ENCODE measurements around the gene TGFBR3. TPM values are rescaled to one million over a fixed set of nuclear protein-coding genes. Genes with fewer than 3 reads are reported as not detected.
A peak's percentile ranks its signal among the peaks of the same experiment; 100 is the strongest.

TGFBR3 gene
- total and polyA plus RNA-seq, 2 of the 8 experiments (the other 6 are each of a cell fraction or from before 2014, with no cell fraction given), result 2.0 to 6.1 TPM

DNA sequence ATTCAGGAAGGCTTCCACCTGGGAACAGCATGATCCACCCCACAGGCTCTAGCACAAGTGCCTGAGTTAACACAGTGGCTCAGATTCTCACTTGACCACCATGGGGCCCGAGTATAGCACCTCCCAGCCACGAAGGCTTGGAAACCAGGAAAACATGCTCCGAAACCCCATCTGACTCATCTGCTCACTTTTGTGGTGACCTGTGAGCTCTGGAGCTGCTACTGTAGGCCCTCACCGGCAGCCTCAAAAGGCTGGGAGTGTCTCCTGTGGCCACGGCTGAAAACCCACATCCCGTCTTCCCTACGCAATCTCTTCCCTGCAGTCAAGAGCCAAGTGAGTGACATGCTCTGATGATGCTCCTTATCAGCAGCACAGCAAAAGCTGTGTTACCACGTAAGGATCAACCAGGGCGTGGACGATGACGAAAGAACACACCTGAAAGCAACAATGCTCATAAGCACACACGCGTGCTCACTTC is 81.4 kb downstream of the TGFBR3 start:
- H3K79me2 ChIP-seq (ENCODE audit: control insufficient read depth in 1 of 2, insufficient read depth in 2 of 2, low read length in 2 of 2), result no peaks in the 10 kb centered on the region
- H2BK5ac ChIP-seq (ENCODE audit: low read depth, low read length), result no peak overlapping the region
- no peak overlapping the region for H3K56ac ChIP-seq (replicated peaks; ENCODE audit: insufficient read length, low read depth, low read length)
- no peak overlapping the region for H4K91ac ChIP-seq (replicated peaks; ENCODE audit: insufficient read length, low read length)
- H4K8ac ChIP-seq (ENCODE audit: extremely low read depth, insufficient read depth, low read length), result no peak overlapping the region
- FAIRE-seq, result no peak
- H3K4me1 ChIP-seq (replicated peaks in 1 of 4; ENCODE audit: control insufficient read depth in 3 of 4, insufficient read depth in 4 of 4, low read length in 3 of 4), result peaks cover 0 to 8% (median 0%) of the 10 kb centered on the region in 4 experiments; a peak in 2 of 7 replicates
- H4K5ac ChIP-seq (ENCODE audit: insufficient read length, low read depth, low read length), result no peak overlapping the region
- H2AFZ ChIP-seq (ENCODE audit: low read length), result no peak overlapping the region
- no peak overlapping the region for H3K4ac ChIP-seq (replicated peaks; ENCODE audit: insufficient read length, low read depth, low read length)
- WGBS, 2 experiments (ENCODE audit: extremely low coverage in 1 of 2, insufficient coverage in 1 of 2, insufficient read length in 1 of 2, insufficient replicate concordance in 2 of 2, low coverage in 1 of 2, low lambda C conversion rate in 2 of 2, missing lambda C conversion rate in 1 of 2), result 82% methylated on average over 13 of the region's 13 CpGs; no CpG with 5 or more reads in 1 of the 2 experiments
- H2AK5ac ChIP-seq (ENCODE audit: low read depth, low read length), result peak overlapping the region; percentile 68; the same call in 1 of the 2 replicates
- H3K36me3 ChIP-seq (ENCODE audit: control insufficient read depth in 2 of 4, insufficient read depth in 4 of 4, low read length in 3 of 4), result no peaks in the 10 kb centered on the region
- H2BK120ac ChIP-seq (replicated peaks; ENCODE audit: low read depth, low read length), result no peak overlapping the region
- no peak for TF ChIP-seq SUZ12 (IDR thresholded peaks at IDR 0.05; ENCODE audit: low read length)
- TF ChIP-seq JUN (IDR thresholded peaks at IDR 0.05; ENCODE audit: low read depth, low read length), result no peak
- no peak for TF ChIP-seq BRCA1 (IDR thresholded peaks at IDR 0.05; ENCODE audit: low read depth, low read length)
- no peak for TF ChIP-seq GABPA (IDR thresholded peaks at IDR 0.05; ENCODE audit: borderline replicate concordance, insufficient read depth, low read length)
- no peak for TF ChIP-seq HDAC2 (IDR thresholded peaks at IDR 0.05; ENCODE audit: borderline replicate concordance in 1 of 2, low read depth in 2 of 2, low read length in 2 of 2)
- TF ChIP-seq SP4 (IDR thresholded peaks at IDR 0.05; ENCODE audit: low read length), result no peak
- TF ChIP-seq HDAC6 (IDR thresholded peaks at IDR 0.05; ENCODE audit: low read depth, low read length), result no peak
- TF ChIP-seq POU5F1 (IDR thresholded peaks at IDR 0.05; ENCODE audit: low read depth, low read length), result no peak
- DNase-seq (ENCODE audit: low read depth in 1 of 2, low spot score in 2 of 2), result no peak
- H2BK12ac ChIP-seq (ENCODE audit: low read depth, low read length), result no peak overlapping the region; the same call in 1 of the 2 replicates
- no peaks in the 10 kb centered on the region for H4K20me1 ChIP-seq (replicated peaks in 1 of 2; ENCODE audit: control insufficient read depth in 1 of 2, insufficient read depth in 2 of 2, low read length in 2 of 2)
- no peak overlapping the region for H2BK20ac ChIP-seq (ENCODE audit: low read length)
- CTCF ChIA-PET (ENCODE audit: partially characterized antibody), result interaction anchor here (0.6 to 4.9 kb wide), 4 partner anchors 12 to 124 kb away, joined by 3 to 18 read pairs (median 4); no protein-coding TSS in a partner anchor
- H3K27ac ChIP-seq (ENCODE audit: low read depth, low read length), result no peak overlapping the region
- H3K27me3 ChIP-seq (replicated peaks in 1 of 4; ENCODE audit: control insufficient read depth in 3 of 4, extremely low read depth in 1 of 4, insufficient read depth in 3 of 4, low read length in 3 of 4), result no peaks in the 10 kb centered on the region
- no peak overlapping the region for H3K9ac ChIP-seq (replicated peaks in 1 of 4; ENCODE audit: extremely low read depth in 1 of 4, low read depth in 3 of 4, low read length in 3 of 4)
- POLR2A ChIA-PET (ENCODE audit: partially characterized antibody), result no interaction called here
- peaks cover 1% of the 10 kb centered on the region; the same call in 1 of the 2 replicates for H3K23me2 ChIP-seq (ENCODE audit: low read depth, low read length)
- no peaks in the 10 kb centered on the region for H3K79me1 ChIP-seq (ENCODE audit: low read depth, low read length)
- H3K4me2 ChIP-seq (ENCODE audit: insufficient read depth in 1 of 2, low read depth in 2 of 2, low read length in 2 of 2), result no peak overlapping the region
- no peaks in the 10 kb centered on the region for H3K9me3 ChIP-seq (ENCODE audit: insufficient read depth in 2 of 2, low read depth in 1 of 2, low read length in 1 of 2)
- no peak overlapping the region for H3K14ac ChIP-seq (ENCODE audit: insufficient read length)
- no peak overlapping the region for H3K23ac ChIP-seq (ENCODE audit: insufficient read length)
- H2BK15ac ChIP-seq (ENCODE audit: low read length), result no peak overlapping the region
- H3K18ac ChIP-seq (ENCODE audit: extremely low read depth, low read length), result no peak overlapping the region
- no peak overlapping the region for H3K4me3 ChIP-seq (ENCODE audit: extremely low read depth in 1 of 4, insufficient read depth in 2 of 4, low read depth in 3 of 4, low read length in 4 of 4)

All from H1 (cell line).